Common myeloid progenitor, CD34-positive (primary cell): Measurements from ENCODE around the gene N4BP3.
"Not testable (repeated sequence)": the region's sequence is repeated elsewhere in the genome, so short reads cannot be mapped to it uniquely, and the experiment has no call there.

Experiments used
- CTCF ChIA-PET: fragments of 350-600 bp; sonication (Branson Sonifier 250); formaldehyde crosslinking; loops from one replicate; lab custom pipeline; 2021; ENCODE audit warnings: antibody characterized with exemption; lab: Charles Lee
- POLR2A ChIA-PET: fragments of 350-600 bp; sonication (Branson Sonifier 250); formaldehyde crosslinking; loops from one replicate; lab custom pipeline; 2021; ENCODE audit warnings: antibody characterized with exemption; lab: Charles Lee
- DNase-seq, 3 donors: peaks; one replicate each; pipeline versions ENCODE4 v3.0.0 to v3.0.0-alpha.2; 2013
- H3K27ac ChIP-seq, 2 experiments: 1 replicate in 1 of 2; 2 replicates in 1 of 2; pipeline ENCODE4 v1.7.0; 2013; ENCODE audit warnings: inconsistent platforms in 2 of 2, low read length in 2 of 2, mild to moderate bottlenecking in 2 of 2, low read depth in 1 of 2, moderate library complexity in 1 of 2; ENCODE audit not compliant: severe bottlenecking in 2 of 2, insufficient read depth in 1 of 2, poor library complexity in 1 of 2
- H3K27me3 ChIP-seq, 5 experiments: replicated peaks in 2 of 5; 1 replicate in 3 of 5; 2 replicates in 2 of 5; pipeline versions ENCODE4 v1.6.1 to v1.7.0; 2013; ENCODE audit warnings: low read length in 4 of 5, mild to moderate bottlenecking in 2 of 5, moderate library complexity in 2 of 5, inconsistent platforms in 1 of 5; ENCODE audit not compliant: insufficient read depth in 5 of 5, control insufficient read depth in 4 of 5
- H3K36me3 ChIP-seq, 4 experiments: 1 replicate in 2 of 4; 2 replicates in 2 of 4; pipeline versions ENCODE4 v1.6.1 to v1.7.0; 2013; ENCODE audit warnings: low read length in 3 of 4, control low read depth in 1 of 4, mild to moderate bottlenecking in 1 of 4; ENCODE audit not compliant: control insufficient read depth in 4 of 4, insufficient read depth in 4 of 4
- H3K4me1 ChIP-seq, 4 experiments: 1 replicate in 3 of 4; 2 replicates in 1 of 4; pipeline versions ENCODE4 v1.6.1 to v1.7.1; 2013; ENCODE audit warnings: low read length in 3 of 4, mild to moderate bottlenecking in 3 of 4, control low read depth in 1 of 4, inconsistent platforms in 1 of 4, moderate library complexity in 1 of 4; ENCODE audit not compliant: control insufficient read depth in 4 of 4, insufficient read depth in 4 of 4; ENCODE audit errors: control extremely low read depth in 1 of 4
- H3K4me3 ChIP-seq, 7 experiments: 1 replicate in 4 of 7; 2 replicates in 3 of 7; pipeline versions ENCODE4 v1.5.1 to v1.7.0; 2013; ENCODE audit warnings: mild to moderate bottlenecking in 7 of 7, low read length in 6 of 7, moderate library complexity in 6 of 7, inconsistent platforms in 2 of 7, low read depth in 2 of 7, control low read depth in 1 of 7; ENCODE audit not compliant: insufficient read depth in 4 of 7, control insufficient read depth in 1 of 7; ENCODE audit errors: extremely low read depth in 1 of 7
- H3K9me3 ChIP-seq, 5 experiments: 1 replicate in 4 of 5; 2 replicates in 1 of 5; pipeline versions ENCODE4 v1.6.1 to v1.7.1; 2013; ENCODE audit warnings: low read length in 4 of 5, mild to moderate bottlenecking in 2 of 5, inconsistent platforms in 1 of 5, low read depth in 1 of 5, moderate library complexity in 1 of 5; ENCODE audit not compliant: control insufficient read depth in 4 of 5, insufficient read depth in 2 of 5; ENCODE audit errors: control extremely low read depth in 1 of 5
- WGBS: methylation state at CpG from one replicate; pipeline ENCODE4 v1.1.5; 2013; ENCODE audit not compliant: insufficient coverage; 5-methylcytosine and 5-hydroxymethylcytosine counted together

Gene N4BP3

DNA sequence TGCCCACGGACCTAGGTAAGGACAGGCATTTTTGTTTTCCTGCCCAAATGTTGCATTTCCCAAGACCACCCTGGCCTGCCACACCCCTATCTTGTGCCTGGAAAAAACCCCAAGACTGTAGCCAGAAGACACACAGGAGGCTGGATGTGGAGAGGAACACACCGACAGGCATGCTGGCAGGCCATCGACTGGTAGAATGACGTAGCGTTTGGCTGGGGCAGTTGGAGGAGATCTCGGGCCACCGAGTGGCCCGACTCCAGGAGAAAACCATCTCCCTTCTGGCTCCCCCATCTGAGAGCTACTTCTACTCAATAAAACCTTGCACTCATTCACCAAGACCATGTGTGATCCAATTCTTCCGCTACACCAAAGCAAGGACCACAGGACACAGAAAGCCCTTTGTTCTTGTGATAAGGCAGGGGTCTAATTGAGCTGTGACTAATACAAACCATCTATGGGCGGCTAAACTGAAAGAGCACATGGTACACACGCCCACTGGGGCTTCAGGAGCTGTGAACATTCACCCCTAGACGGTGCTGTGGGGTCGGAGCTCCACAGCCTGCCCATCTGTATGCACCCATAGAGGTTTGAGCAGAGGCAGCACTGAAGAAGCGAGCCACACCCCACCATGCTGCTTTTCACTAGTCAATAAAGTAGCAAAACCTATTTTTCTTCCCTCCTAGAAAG is 38.9 kb upstream of the N4BP3 start:
- 87% methylated on average over 11 of the region's 14 CpGs for WGBS
- DNase-seq: peak; percentile 28 to 69 (median 60)
- ChIA-PET CTCF (interaction anchor here (0.9 to 12.2 kb wide), 15 partner anchors 9 to 122 kb away, joined by 3 to 458 read pairs (median 9); partner anchors contain the start of genes NHP2 and RMND5B), POLR2A (no interaction called here)
- Histone ChIP-seq H3K36me3 (no peaks in the 10 kb centered on the region), H3K9me3 (no peaks in the 10 kb centered on the region), H3K4me1 (peaks cover 0 to 6% (median 5%) of the 10 kb centered on the region in 4 experiments), H3K27me3 (peaks cover 0 to 5% (median 1%) of the 10 kb centered on the region in 5 experiments), H3K4me3 (no peak overlapping the region), H3K27ac (no peak overlapping the region)

DNA sequence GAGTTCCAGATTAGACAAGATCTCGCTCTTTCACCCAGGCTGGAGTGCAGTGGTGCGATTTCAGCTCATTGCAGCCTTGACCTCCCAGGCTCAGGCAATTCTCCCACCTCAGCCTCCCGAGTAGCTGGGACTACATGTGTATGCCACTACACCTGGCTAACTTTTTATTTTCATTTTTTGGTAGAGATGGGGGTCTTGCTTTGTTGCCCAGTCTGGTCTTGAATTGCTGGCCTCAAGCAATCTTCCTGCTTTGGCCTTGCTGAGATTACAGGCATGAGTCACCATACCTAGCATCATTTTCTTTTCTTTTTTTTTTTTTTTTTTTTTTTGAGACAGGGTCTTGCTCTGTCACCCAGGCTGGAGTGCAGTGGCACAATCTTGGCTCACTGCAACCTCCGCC is 36.4 kb upstream of the N4BP3 start:
- WGBS: 93% methylated on average over 4 of the region's 4 CpGs
- not testable (repeated sequence) for DNase-seq, H3K4me1 ChIP-seq, H3K4me3 ChIP-seq, H3K27ac ChIP-seq, H3K27me3 ChIP-seq, H3K36me3 ChIP-seq, H3K9me3 ChIP-seq
- POLR2A ChIA-PET: interaction anchor here (0.6 to 0.8 kb wide), 2 partner anchors 44 to 79 kb away, joined by 3 read pairs; no protein-coding TSS in a partner anchor
- CTCF ChIA-PET: interaction anchor here (0.9 to 12.2 kb wide), 20 partner anchors 15 to 465 kb away, joined by 3 to 458 read pairs (median 5); partner anchors contain the start of genes NHP2 and RMND5B

GRCh38 chr5:178077751-178078150 is 35.6 kb upstream of the N4BP3 start:
- Histone ChIP-seq H3K36me3 (no peaks in the 10 kb centered on the region), H3K4me1 (peaks cover 0 to 6% (median 5%) of the 10 kb centered on the region in 4 experiments), H3K27me3 (peaks cover 0 to 5% (median 2%) of the 10 kb centered on the region in 5 experiments), H3K27ac (no peak overlapping the region), H3K4me3 (no peak overlapping the region), H3K9me3 (no peaks in the 10 kb centered on the region)
- POLR2A ChIA-PET: no interaction called here
- CTCF ChIA-PET: interaction anchor here (0.9 to 12.2 kb wide), 11 partner anchors 17 to 103 kb away, joined by 3 to 458 read pairs (median 6); partner anchors contain the start of genes NHP2 and RMND5B
- no peak for DNase-seq
- 98% methylated on average over 4 of the region's 5 CpGs for WGBS

GRCh38 chr5:178078197-178079010 is 34.9 kb upstream of the N4BP3 start:
- 96% methylated on average over 17 of the region's 22 CpGs for WGBS
- DNase-seq: no peak
- ChIA-PET CTCF (interaction anchor here (0.9 to 12.2 kb wide), 8 partner anchors 18 to 102 kb away, joined by 3 to 458 read pairs (median 6); partner anchors contain the start of gene NHP2), POLR2A (no interaction called here)
- Histone ChIP-seq H3K4me3 (no peak overlapping the region), H3K27me3 (peaks cover 0 to 5% (median 2%) of the 10 kb centered on the region in 5 experiments), H3K27ac (no peak overlapping the region), H3K4me1 (peaks cover 0 to 6% (median 5%) of the 10 kb centered on the region in 4 experiments), H3K9me3 (no peaks in the 10 kb centered on the region), H3K36me3 (no peaks in the 10 kb centered on the region)

- ChIA-PET CTCF (interaction anchor here (1.2 to 12.2 kb wide), 3 partner anchors 40 to 91 kb away, joined by 3 to 458 read pairs (median 137); partner anchors contain the start of gene NHP2), POLR2A (no interaction called here)
- peaks cover 0 to 4% (median 0%) of the 10 kb centered on the region in 5 experiments for H3K27me3 ChIP-seq
- WGBS: 95% methylated on average over 8 of the region's 8 CpGs
- no peak for DNase-seq
- no peaks in the 10 kb centered on the region for H3K9me3 ChIP-seq
- peaks cover 0 to 8% (median 7%) of the 10 kb centered on the region in 4 experiments for H3K4me1 ChIP-seq
- no peak overlapping the region for H3K27ac ChIP-seq
- no peaks in the 10 kb centered on the region for H3K36me3 ChIP-seq
- no peak overlapping the region for H3K4me3 ChIP-seq
Observed at GRCh38 chr5:178080056-178080455, 33.3 kb upstream of the N4BP3 start.

DNA sequence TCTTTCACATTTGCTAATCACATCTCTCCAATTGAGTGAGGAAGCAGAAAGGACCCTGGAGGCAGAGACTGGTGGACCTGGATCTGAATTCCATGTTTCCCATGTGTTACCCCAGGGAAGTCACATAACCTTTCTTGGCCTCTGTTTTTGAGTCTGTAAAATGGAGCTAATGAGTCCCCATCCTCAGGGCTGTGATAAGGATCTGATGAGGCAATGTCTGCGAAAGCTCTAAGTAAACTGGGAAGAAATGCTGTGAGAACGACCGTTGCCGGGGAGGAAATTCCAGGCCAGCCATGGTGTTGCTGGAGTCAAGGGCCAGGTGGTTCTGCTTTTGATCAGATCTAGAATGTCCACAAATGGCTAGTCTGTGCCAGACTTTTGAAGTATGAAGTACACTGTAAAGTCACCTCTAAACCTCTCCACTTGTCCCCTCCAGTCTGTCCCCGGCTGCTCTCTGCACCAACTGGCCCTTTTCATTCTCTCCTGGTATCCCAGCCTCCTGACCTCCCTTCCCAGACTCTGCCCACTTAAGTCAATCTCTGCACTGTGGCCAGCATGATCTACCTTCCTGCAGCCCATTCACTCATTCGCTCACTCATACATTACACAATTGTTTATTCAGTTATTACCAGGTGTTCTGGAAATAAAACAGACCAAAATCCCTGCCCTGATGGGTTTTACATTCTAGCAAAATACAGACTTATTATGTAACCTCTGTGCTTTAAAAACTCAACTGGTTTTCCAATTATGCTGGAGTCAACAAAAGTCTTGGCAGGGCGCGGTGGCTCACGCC is 32.5 kb upstream of the N4BP3 start:
- Histone ChIP-seq H3K9me3 (no peaks in the 10 kb centered on the region), H3K36me3 (no peaks in the 10 kb centered on the region), H3K27ac (no peak overlapping the region), H3K4me3 (no peak overlapping the region), H3K4me1 (peaks cover 0 to 7% (median 5%) of the 10 kb centered on the region in 4 experiments), H3K27me3 (peaks cover 0 to 4% (median 0%) of the 10 kb centered on the region in 5 experiments)
- DNase-seq: no peak
- ChIA-PET POLR2A (no interaction called here), CTCF (interaction anchor here (1.1 to 12.2 kb wide), 3 partner anchors 12 to 72 kb away, joined by 3 to 458 read pairs (median 137); partner anchors contain the start of gene NHP2)
- WGBS: 92% methylated on average over 6 of the region's 9 CpGs
